Adipose tissue (tissue), 3 donors: ENCODE results near the gene VAMP8. TPM values are rescaled to one million over a fixed set of nuclear protein-coding genes. Genes with fewer than 3 reads are reported as not detected.

Experiments used
- polyA plus RNA-seq, 3 donors: library from polyadenylated mRNA; stranded (reverse); fragments of 200-250 nt; gene quantifications; one replicate each; pipeline ENCODE4 v1.2.3, GENCODE V29; 2013
- donor health status: healthy with polysubstance abuse.
- donor health status: Bipolar disorder and iron deficiency.
- donor health status: healthy.

The VAMP8 gene
- polyA plus RNA-seq, 3 donors, result 67.7 to 151 (median 138) TPM

Other genes starting within 250 kb of the VAMP8 start
- 10 to 100 TPM; 25.9 to 54.4 (median 28.4) TPM for gene TGOLN2, start 249.6 kb upstream of the VAMP8 start, polyA plus RNA-seq
- 100 to 1,000 TPM in 2 of 3 donors, 10 to 100 TPM in 1; 66.7 to 439 (median 121) TPM for gene RETSAT, start 223.1 kb upstream of the VAMP8 start, polyA plus RNA-seq
- gene ELMOD3, start 222.8 kb upstream of the VAMP8 start, polyA plus RNA-seq, result 100 to 1,000 TPM in 1 of 3 donors, 10 to 100 TPM in 2; 26.7 to 135 (median 27.1) TPM
- gene CAPG, start 167.2 kb upstream of the VAMP8 start, polyA plus RNA-seq, result 100 to 1,000 TPM in 1 of 3 donors, 10 to 100 TPM in 2; 22.2 to 129 (median 76.7) TPM
- gene SH2D6, start 158.9 kb upstream of the VAMP8 start, polyA plus RNA-seq, result under 1 TPM in 2 of 3 donors, not detected in 1; 0.40 to 0.89 TPM
- 100 to 1,000 TPM; 139 to 362 (median 309) TPM for gene MAT2A, start 38.4 kb upstream of the VAMP8 start, polyA plus RNA-seq
- gene GGCX, start 16.1 kb upstream of the VAMP8 start, polyA plus RNA-seq, result 10 to 100 TPM in 2 of 3 donors, 1 to 10 TPM in 1; 9.0 to 31.3 (median 25.5) TPM
- gene VAMP5, start 6.8 kb downstream of the VAMP8 start, polyA plus RNA-seq, result 100 to 1,000 TPM in 2 of 3 donors, 10 to 100 TPM in 1; 38.7 to 292 (median 145) TPM
- 100 to 1,000 TPM; 177 to 184 (median 177) TPM for gene RNF181, start 18.2 kb downstream of the VAMP8 start, polyA plus RNA-seq
- gene TMEM150A, start 25.1 kb downstream of the VAMP8 start, polyA plus RNA-seq, result 10 to 100 TPM; 23.5 to 30.3 (median 28.4) TPM
- 10 to 100 TPM; 10.6 to 15.5 (median 14.7) TPM for gene C2orf68, start 34.5 kb downstream of the VAMP8 start, polyA plus RNA-seq
- 10 to 100 TPM; 20.2 to 44.9 (median 31.7) TPM for gene USP39, start 38.6 kb downstream of the VAMP8 start, polyA plus RNA-seq
- 1 to 10 TPM in 2 of 3 donors, not detected in 1; 1.7 to 2.4 TPM for gene SFTPB, start 90.6 kb downstream of the VAMP8 start, polyA plus RNA-seq
- 1 to 10 TPM; 1.2 to 4.7 (median 2.3) TPM for gene GNLY, start 116.8 kb downstream of the VAMP8 start, polyA plus RNA-seq
- gene ATOH8, start 176.4 kb downstream of the VAMP8 start, polyA plus RNA-seq, result 10 to 100 TPM; 10.2 to 57.5 (median 29.5) TPM